Fibroblast of the aortic adventitia (primary cell): ENCODE data around the gene IKBKE. TPM values are rescaled to one million over a fixed set of nuclear protein-coding genes. Genes with fewer than 3 reads are reported as not detected.

Experiments
- DNase-seq: peaks from one replicate; pipeline ENCODE4 v3.0.0-alpha.2; 2010; ENCODE audit warnings: low read depth
- H3K4me3 ChIP-seq: 2 replicates; pipeline ENCODE4 v1.5.1; 2011; ENCODE audit warnings: low read depth, mild to moderate bottlenecking, control low read depth, low read length, moderate library complexity
- total RNA-seq: library from RNA; depleted of rRNA; stranded (reverse); fragments of >200 nt; gene quantifications from 2 replicates; pipeline ENCODE4 v1.2.3, GENCODE V29; 2012; ENCODE audit warnings: low replicate concordance
- TF ChIP-seq, protein P1 (sequence below): IDR thresholded peaks from 2 replicates; pipeline ENCODE4 v1.5.1; 2011; ENCODE audit warnings: mild to moderate bottlenecking, low read length, control low read depth, inconsistent platforms; ENCODE audit not compliant: insufficient read depth

The IKBKE gene
- total RNA-seq, 1 donor = 11.5 TPM

DNA sequence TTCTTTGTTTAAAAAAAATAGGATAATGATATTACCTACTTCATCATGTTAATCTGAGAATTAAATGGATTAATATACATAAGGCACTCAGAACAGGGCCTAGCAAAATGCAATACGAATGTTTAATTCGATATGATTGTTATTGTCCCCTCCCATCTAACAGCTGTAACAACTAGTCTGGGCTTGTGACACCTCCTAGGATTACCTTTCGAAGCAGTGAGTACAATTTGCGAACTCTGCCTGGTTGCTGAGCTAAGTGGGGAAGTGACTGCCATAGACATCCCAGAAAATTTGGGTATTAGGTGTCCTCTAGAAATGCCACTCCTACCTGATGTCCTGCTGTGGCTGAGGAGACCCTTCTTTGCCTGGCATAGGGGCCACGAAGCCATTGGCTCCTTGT lies 40.1 kb downstream of the IKBKE start:
- DNase-seq = no peak
- TF ChIP-seq, protein P1, sequence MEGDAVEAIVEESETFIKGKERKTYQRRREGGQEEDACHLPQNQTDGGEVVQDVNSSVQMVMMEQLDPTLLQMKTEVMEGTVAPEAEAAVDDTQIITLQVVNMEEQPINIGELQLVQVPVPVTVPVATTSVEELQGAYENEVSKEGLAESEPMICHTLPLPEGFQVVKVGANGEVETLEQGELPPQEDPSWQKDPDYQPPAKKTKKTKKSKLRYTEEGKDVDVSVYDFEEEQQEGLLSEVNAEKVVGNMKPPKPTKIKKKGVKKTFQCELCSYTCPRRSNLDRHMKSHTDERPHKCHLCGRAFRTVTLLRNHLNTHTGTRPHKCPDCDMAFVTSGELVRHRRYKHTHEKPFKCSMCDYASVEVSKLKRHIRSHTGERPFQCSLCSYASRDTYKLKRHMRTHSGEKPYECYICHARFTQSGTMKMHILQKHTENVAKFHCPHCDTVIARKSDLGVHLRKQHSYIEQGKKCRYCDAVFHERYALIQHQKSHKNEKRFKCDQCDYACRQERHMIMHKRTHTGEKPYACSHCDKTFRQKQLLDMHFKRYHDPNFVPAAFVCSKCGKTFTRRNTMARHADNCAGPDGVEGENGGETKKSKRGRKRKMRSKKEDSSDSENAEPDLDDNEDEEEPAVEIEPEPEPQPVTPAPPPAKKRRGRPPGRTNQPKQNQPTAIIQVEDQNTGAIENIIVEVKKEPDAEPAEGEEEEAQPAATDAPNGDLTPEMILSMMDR = no peak
- no peak overlapping the region for H3K4me3 ChIP-seq

DNA sequence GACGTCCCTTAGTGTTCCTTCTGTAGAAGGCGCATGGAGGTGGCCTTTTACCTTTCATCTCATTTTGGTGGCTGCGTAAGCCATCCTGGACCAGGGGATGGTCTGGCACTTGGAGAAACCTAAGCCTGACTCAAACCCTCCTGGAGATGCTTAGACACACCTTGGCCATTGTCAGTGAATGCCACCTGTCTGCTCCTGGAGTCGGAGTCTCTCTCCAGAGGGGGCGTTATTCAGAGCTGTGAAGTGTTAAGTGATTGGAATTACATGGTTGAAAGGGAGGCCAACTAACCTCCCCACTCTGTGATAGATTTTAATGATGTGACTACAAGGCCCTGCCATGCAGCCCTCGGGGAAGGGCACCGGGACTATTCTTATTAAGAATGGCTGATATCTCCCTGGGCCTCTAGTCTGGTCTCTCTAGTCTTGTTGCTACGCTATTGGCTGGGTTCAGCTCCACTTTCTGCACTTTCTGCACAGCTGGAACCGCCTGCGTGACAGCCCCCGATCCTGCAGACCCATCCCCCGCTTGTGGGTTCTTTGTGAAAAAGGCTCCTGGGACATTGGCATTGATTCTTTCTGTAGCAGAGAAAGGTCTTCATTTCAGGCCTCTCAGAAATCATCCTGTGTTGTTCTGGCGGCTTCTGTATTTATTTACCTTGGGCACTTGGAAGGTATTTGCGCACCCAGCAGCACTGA lies 41.2 kb downstream of the IKBKE start:
- DNase-seq = no peak
- H3K4me3 ChIP-seq = no peak overlapping the region
- TF ChIP-seq, protein P1 = no peak

DNA sequence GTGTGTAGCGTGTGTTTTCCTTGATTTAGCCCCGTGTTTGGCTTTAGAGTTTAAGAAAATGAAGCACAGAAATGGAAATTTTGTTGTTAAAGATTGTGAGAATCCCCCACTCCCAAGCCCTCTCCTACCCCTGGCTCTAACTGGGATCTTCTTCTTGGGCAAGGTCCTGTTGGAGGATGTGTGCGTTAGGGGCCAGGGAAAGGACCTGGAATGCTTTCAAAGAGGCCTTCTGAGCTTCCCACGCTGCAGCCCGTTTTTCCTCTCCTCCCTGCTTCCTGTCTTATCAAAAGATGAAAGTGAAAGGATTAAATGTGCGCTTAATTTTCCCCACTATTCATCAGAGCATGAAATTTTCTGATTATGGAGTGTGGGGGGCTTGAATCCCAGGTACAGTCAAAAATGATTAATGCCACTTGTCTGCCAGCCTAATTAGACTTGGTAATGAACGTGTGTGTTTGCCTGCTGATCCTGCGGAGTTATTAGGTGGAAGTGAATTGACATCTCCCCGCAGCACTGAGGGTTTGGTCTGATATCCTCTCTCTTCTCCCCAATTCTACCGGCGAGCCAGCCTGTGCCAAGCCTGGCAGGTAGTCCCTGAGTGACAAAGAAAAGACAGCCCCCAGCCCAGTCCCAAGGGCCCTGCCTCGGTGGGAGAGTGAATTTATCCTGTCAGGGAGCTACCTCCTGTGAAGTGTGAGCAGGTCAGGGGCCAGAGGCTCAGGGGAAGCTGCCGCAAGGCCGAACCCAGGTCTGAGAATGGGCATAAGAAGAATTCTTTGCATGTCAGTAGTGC lies 42.0 kb downstream of the IKBKE start:
- H3K4me3 ChIP-seq = no peak overlapping the region
- TF ChIP-seq, protein P1 = no peak
- DNase-seq = no peak

DNA sequence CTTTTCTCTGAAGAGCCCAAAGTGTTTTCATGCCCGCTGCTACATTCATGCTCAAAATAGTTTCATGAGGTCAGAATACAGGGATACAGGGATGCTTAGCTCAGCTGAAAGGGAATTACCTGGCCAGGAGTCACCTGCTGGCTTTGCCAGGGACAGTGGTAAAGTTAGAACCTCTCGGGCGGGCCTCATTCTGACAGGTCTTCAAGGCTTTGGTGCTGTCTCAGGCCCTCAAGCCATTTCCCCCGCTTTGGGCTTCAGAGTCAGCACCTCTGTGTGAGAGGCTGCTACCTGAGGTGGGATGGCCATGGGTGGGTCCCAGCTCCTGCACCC lies 42.5 kb downstream of the IKBKE start:
- TF ChIP-seq, protein P1 = no peak
- no peak for DNase-seq
- no peak overlapping the region for H3K4me3 ChIP-seq

DNA sequence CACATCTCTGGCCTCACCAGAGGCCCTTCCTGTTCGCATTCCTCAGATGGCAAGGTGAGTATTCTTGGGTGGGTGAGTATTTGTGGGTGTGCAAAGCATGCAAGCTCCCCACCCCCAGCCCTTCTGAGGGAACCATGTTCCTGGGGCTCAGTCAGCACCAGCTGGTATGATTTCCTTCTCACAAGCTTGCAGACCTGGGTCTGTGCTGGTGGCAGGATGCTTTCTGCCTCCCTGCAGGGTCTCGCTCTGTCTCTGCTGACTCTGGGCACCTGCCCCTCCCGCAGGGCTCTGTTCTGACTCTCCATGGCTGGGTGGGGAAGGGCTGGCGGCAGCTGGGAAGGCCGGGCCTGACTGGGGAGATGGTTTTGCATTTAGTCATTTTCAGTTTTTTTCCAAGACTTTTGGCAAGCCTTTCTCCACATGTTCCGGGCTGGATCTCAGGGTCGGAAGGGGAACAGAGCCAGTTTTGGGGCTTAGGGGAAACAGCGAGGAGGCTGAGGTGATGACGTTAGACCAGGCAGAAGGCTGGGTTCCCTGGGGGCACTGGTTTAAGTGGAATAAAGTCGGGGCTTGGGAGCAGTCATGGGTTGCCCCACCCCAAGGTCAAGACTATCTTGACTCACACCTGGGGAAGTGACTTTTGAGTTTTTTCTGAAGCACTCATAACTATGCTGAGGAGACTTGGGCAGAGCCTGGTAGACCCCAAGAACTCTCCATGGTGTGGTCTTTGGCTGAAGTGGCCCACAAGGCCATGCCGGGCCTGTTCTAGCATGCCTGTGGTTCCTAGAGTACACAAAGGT lies 43.2 kb downstream of the IKBKE start:
- no peak overlapping the region for H3K4me3 ChIP-seq
- peak; percentile 97 for DNase-seq
- TF ChIP-seq, protein P1 = no peak

DNA sequence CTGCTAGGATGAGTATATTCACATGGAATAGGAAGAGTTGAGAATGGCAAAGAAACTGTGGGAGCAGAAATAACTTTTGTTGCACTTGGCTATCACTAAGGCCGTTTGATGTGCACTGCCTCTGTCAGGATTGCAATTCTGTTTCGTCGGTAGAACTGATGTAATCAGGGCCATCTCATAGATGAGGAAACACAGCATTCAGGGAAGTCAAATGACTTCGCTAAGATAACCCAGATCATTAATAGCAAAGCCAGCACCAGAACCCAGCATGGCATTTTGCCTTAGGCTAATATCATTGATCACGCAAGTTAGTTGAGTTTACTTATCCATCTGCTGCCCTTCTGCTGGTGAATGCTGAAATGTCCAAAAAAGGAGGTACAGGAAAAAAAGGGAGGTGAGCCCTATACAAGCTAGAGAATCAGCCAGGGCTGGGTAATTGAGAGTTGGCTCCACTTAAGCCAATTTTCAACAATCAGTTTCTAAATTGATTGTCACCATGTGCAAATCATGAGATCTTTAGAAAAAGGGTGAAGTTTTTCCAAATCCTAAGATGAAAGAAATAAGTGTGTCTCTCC lies 44.6 kb downstream of the IKBKE start:
- TF ChIP-seq, protein P1 = no peak
- peak; percentile 77 for DNase-seq
- no peak overlapping the region for H3K4me3 ChIP-seq
